PC-3 (cell line): Measurements from ENCODE around the gene NOL4L. TPM values are rescaled to one million over a fixed set of nuclear protein-coding genes. Genes with fewer than 3 reads are reported as not detected.
A peak's percentile ranks its signal among the peaks of the same experiment; 100 is the strongest.

Source experiments
- ATAC-seq: fragments of 200-7000 bp; cut with Tn5 transposase; 2 replicates; pipeline ENCODE4 v1.9.1; 2020; ENCODE audit warnings: mild to moderate bottlenecking, moderate library complexity
- BruUV-seq: library from RNA; stranded (reverse); fragments of 400-500 nt; replicated peaks from 2 replicates; lab custom pipeline; 2021; lab: Mats Ljungman, UMichigan
- CTCF ChIA-PET: fragments of 300-600 bp; sonication (Branson Sonifier 250); formaldehyde crosslinking; loops from one replicate; lab custom pipeline; 2022; ENCODE audit warnings: antibody characterized with exemption; lab: Charles Lee
- POLR2A ChIA-PET: fragments of 300-600 bp; sonication (Branson Sonifier 250); formaldehyde crosslinking; loops from one replicate; lab custom pipeline; 2022; ENCODE audit warnings: antibody characterized with exemption; ENCODE audit not compliant: unreplicated experiment; lab: Charles Lee
- DNase-seq: peaks from one replicate; pipeline ENCODE4 v3.0.0-alpha.2; 2015
- H2AFZ ChIP-seq: fragments of 300-600 bp; sonication (generic); 2 replicates; pipeline ENCODE4 v1.6.0; 2016; ENCODE audit warnings: antibody characterized with exemption, low read length
- H3F3A ChIP-seq: fragments of 300-600 bp; sonication (generic); one replicate; pipeline ENCODE4 v1.6.0; 2017; ENCODE audit warnings: antibody characterized with exemption, low read length, control low read depth, mild to moderate bottlenecking; ENCODE audit not compliant: unreplicated experiment
- H3K27ac ChIP-seq: fragments of 300-600 bp; sonication (generic); 2 replicates; pipeline ENCODE4 v1.5.1; 2016; ENCODE audit warnings: mild to moderate bottlenecking, low read length
- H3K27me3 ChIP-seq: fragments of 300-600 bp; sonication (generic); 2 replicates; pipeline ENCODE4 v1.6.1; 2016; ENCODE audit warnings: low read length, mixed read lengths
- H3K36me3 ChIP-seq: fragments of 300-600 bp; sonication (generic); 2 replicates; pipeline ENCODE4 v1.6.1; 2016; ENCODE audit warnings: low read depth, mixed run types, low read length, mixed read lengths
- H3K4me1 ChIP-seq: fragments of 300-600 bp; sonication (generic); 2 replicates; pipeline ENCODE4 v1.5.1; 2016; ENCODE audit warnings: low read length; ENCODE audit not compliant: insufficient read depth
- H3K4me2 ChIP-seq: fragments of 300-600 bp; sonication (generic); 2 replicates; pipeline ENCODE4 v1.6.0; 2016; ENCODE audit warnings: low read length
- H3K4me3 ChIP-seq: fragments of 300-600 bp; sonication (generic); 2 replicates; pipeline ENCODE4 v1.5.1; 2016; ENCODE audit warnings: mild to moderate bottlenecking, low read length, mixed read lengths
- H3K79me2 ChIP-seq: fragments of 300-600 bp; sonication (generic); 2 replicates; pipeline ENCODE4 v1.6.1; 2017; ENCODE audit warnings: low read length, mixed read lengths
- H3K9ac ChIP-seq: fragments of 300-600 bp; sonication (generic); 2 replicates; pipeline ENCODE4 v1.6.0; 2016; ENCODE audit warnings: mild to moderate bottlenecking, low read length
- H3K9me2 ChIP-seq: fragments of 300-600 bp; sonication (generic); replicated peaks from 2 replicates; pipeline ENCODE4 v1.6.1; 2016; ENCODE audit warnings: mixed run types, low read length, mixed read lengths
- H3K9me3 ChIP-seq: fragments of 300-600 bp; sonication (generic); 2 replicates; pipeline ENCODE4 v1.6.1; 2016; ENCODE audit warnings: low read length, mixed read lengths
- H4K20me1 ChIP-seq: fragments of 300-600 bp; sonication (generic); 2 replicates; pipeline ENCODE4 v1.6.1; 2016; ENCODE audit warnings: low read length, mixed read lengths
- EZH2 ChIP-seq: fragments of 300-600 bp; sonication (generic); IDR thresholded peaks from one replicate; pipeline ENCODE4 v1.6.1; 2017; ENCODE audit warnings: antibody characterized with exemption, mild to moderate bottlenecking, low read length; ENCODE audit not compliant: unreplicated experiment
- EZH2phosphoT487 ChIP-seq: fragments of 300-600 bp; sonication (generic); IDR thresholded peaks from 2 replicates; pipeline ENCODE4 v1.6.1; 2018; ENCODE audit warnings: mild to moderate bottlenecking, antibody characterized with exemption, low read length, borderline replicate concordance
- intact Hi-C: fragments of 100-400 bp; cut with micrococcal nuclease; formaldehyde crosslinking; loops from 2 replicates; pipeline ENCODE4 v1.9.0; 2023
- total RNA-seq: library from RNA; depleted of rRNA; stranded (reverse); fragments of >200 nt; gene quantifications from 2 replicates; pipeline ENCODE4 v1.2.3, GENCODE V29; 2014
- TF ChIP-seq, protein P1 (sequence below): fragments of 300-600 bp; sonication (generic); conservative IDR thresholded peaks from 2 replicates; pipeline ENCODE4 v1.5.1; 2017; ENCODE audit warnings: antibody characterized with exemption, low read depth, mild to moderate bottlenecking, low read length

Gene NOL4L
- total RNA-seq, 1 experiment from 2014 or later, result 7.3 TPM

- H3K9me3 ChIP-seq, result no peaks in the 10 kb centered on the region
- H3K9me2 ChIP-seq, result no peaks in the 10 kb centered on the region
- H3K27ac ChIP-seq, result peak overlapping the region; percentile 20; the same call in 1 of the 2 replicates
- ChIA-PET POLR2A (interaction anchor here (0.6 kb wide), 2 partner anchors 25 to 1783 kb away, joined by 5 to 14 read pairs; no protein-coding TSS in a partner anchor), CTCF (interaction anchor here (1.1 kb wide), 1 partner anchor 25 kb away, joined by 6 read pairs; no protein-coding TSS in a partner anchor)
- H3K9ac ChIP-seq, result peak overlapping the region; percentile 59
- no peaks in the 10 kb centered on the region for H3K27me3 ChIP-seq
- H4K20me1 ChIP-seq, result no peaks in the 10 kb centered on the region
- peak overlapping the region; percentile 95 for H2AFZ ChIP-seq
- peak; percentile 28 for ATAC-seq
- intact Hi-C loops, result no loop called here
- H3K4me3 ChIP-seq, result peak overlapping the region; percentile 85
- H3F3A ChIP-seq, result no peaks in the 10 kb centered on the region
- peak overlapping the region; percentile 100 for H3K4me2 ChIP-seq
- DNase-seq, result peak; percentile 19
- peaks cover 19% of the 10 kb centered on the region for H3K79me2 ChIP-seq
- no peaks in the 10 kb centered on the region for H3K36me3 ChIP-seq
- BruUV-seq, result TSS peak; percentile 26
- TF ChIP-seq, protein P1, sequence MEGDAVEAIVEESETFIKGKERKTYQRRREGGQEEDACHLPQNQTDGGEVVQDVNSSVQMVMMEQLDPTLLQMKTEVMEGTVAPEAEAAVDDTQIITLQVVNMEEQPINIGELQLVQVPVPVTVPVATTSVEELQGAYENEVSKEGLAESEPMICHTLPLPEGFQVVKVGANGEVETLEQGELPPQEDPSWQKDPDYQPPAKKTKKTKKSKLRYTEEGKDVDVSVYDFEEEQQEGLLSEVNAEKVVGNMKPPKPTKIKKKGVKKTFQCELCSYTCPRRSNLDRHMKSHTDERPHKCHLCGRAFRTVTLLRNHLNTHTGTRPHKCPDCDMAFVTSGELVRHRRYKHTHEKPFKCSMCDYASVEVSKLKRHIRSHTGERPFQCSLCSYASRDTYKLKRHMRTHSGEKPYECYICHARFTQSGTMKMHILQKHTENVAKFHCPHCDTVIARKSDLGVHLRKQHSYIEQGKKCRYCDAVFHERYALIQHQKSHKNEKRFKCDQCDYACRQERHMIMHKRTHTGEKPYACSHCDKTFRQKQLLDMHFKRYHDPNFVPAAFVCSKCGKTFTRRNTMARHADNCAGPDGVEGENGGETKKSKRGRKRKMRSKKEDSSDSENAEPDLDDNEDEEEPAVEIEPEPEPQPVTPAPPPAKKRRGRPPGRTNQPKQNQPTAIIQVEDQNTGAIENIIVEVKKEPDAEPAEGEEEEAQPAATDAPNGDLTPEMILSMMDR, result no peak
- TF ChIP-seq EZH2phosphoT487 (no peak), EZH2 (no peak)
- peaks cover 11% of the 10 kb centered on the region for H3K4me1 ChIP-seq
Observed at GRCh38 chr20:32484225-32484957, 100.7 kb downstream of the NOL4L start.

- H2AFZ ChIP-seq, result peak overlapping the region; percentile 95
- peaks cover 25% of the 10 kb centered on the region for H3K79me2 ChIP-seq
Observed at GRCh38 chr20:32483351-32484224, 101.5 kb downstream of the NOL4L start.

More at GRCh38 chr20:32483351-32484224, 101.5 kb downstream of the NOL4L start:
- DNase-seq, result peak; percentile 65
- H3K9ac ChIP-seq, result peak overlapping the region; percentile 59
- ChIA-PET POLR2A (interaction anchor here (0.6 kb wide), 1 partner anchor 1784 kb away, joined by 14 read pairs; no protein-coding TSS in a partner anchor), CTCF (interaction anchor here (1.1 kb wide), 1 partner anchor 26 kb away, joined by 6 read pairs; no protein-coding TSS in a partner anchor)
- no peaks in the 10 kb centered on the region for H3K9me2 ChIP-seq
- H3K27ac ChIP-seq, result peak overlapping the region; percentile 20; the same call in 1 of the 2 replicates
- H3K36me3 ChIP-seq, result no peaks in the 10 kb centered on the region
- intact Hi-C loops, result no loop called here
- BruUV-seq, result no TSS peak
- no peaks in the 10 kb centered on the region for H4K20me1 ChIP-seq
- H3K27me3 ChIP-seq, result no peaks in the 10 kb centered on the region
- peak overlapping the region; percentile 85 for H3K4me3 ChIP-seq
- H3F3A ChIP-seq, result no peaks in the 10 kb centered on the region
- H3K9me3 ChIP-seq, result no peaks in the 10 kb centered on the region
- TF ChIP-seq, protein P1, result no peak
- TF ChIP-seq EZH2phosphoT487, result peak; percentile 67; the same call in 1 of the 2 replicates
- peak overlapping the region; percentile 100 for H3K4me2 ChIP-seq
- peaks cover 11% of the 10 kb centered on the region for H3K4me1 ChIP-seq
- ATAC-seq, result peak; percentile 62
